ENCODE measurements around the gene TMEM273.

The TMEM273 gene

GRCh38 chr10:49113741-49114141 is 74.5 kb downstream of the TMEM273 start:
- H3K4me3 ChIP-seq (replicated peaks; ENCODE audit: low read depth, low read length) = no peak overlapping the region
- DNase-seq (ENCODE audit: extremely low read depth, low read depth) = no peak
- TF ChIP-seq CTCF (IDR thresholded peaks at IDR 0.05; ENCODE audit: low read depth, low read length, missing control alignments) = no peak

GRCh38 chr10:49112851-49113250 is 75.3 kb downstream of the TMEM273 start:
- TF ChIP-seq CTCF (IDR thresholded peaks at IDR 0.05; ENCODE audit: low read depth, low read length, missing control alignments) = no peak
- H3K4me3 ChIP-seq (replicated peaks; ENCODE audit: low read depth, low read length) = no peak overlapping the region
- no peak for DNase-seq (ENCODE audit: extremely low read depth, low read depth)

DNA sequence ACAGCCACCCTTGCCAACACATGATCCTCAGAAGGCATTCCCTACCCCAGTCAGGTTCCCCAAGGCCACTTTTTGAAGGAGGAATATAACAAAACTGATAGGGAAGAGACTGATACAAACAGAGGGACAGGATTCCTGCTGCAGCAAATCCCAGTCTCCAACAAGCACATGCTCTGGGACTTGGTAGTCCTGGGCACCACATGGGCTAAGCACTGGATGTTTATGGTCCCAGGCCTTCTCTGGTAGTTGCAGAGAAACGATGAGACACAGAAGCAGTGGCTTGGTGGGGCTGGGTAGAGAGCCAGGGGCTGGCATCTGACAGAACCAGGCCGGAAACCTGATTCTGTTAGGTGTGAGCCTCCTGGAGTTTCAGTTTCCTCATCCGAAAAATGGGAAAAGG is 76.1 kb downstream of the TMEM273 start:
- DNase-seq (ENCODE audit: extremely low read depth, low read depth) = no peak
- TF ChIP-seq CTCF (IDR thresholded peaks at IDR 0.05; ENCODE audit: low read depth, low read length, missing control alignments) = no peak
- no peak overlapping the region for H3K4me3 ChIP-seq (replicated peaks; ENCODE audit: low read depth, low read length)

- TF ChIP-seq CTCF (IDR thresholded peaks at IDR 0.05; ENCODE audit: low read depth, low read length, missing control alignments) = no peak
- DNase-seq (ENCODE audit: extremely low read depth, low read depth) = no peak
- H3K4me3 ChIP-seq (replicated peaks; ENCODE audit: low read depth, low read length) = no peak overlapping the region
Measured at GRCh38 chr10:49111320-49111698, 76.9 kb downstream of the TMEM273 start.

GRCh38 chr10:49110684-49111319 is 77.4 kb downstream of the TMEM273 start:
- no peak overlapping the region for H3K4me3 ChIP-seq (replicated peaks; ENCODE audit: low read depth, low read length)
- TF ChIP-seq CTCF (IDR thresholded peaks at IDR 0.05; ENCODE audit: low read depth, low read length, missing control alignments) = no peak
- DNase-seq (ENCODE audit: extremely low read depth, low read depth) = no peak

DNA sequence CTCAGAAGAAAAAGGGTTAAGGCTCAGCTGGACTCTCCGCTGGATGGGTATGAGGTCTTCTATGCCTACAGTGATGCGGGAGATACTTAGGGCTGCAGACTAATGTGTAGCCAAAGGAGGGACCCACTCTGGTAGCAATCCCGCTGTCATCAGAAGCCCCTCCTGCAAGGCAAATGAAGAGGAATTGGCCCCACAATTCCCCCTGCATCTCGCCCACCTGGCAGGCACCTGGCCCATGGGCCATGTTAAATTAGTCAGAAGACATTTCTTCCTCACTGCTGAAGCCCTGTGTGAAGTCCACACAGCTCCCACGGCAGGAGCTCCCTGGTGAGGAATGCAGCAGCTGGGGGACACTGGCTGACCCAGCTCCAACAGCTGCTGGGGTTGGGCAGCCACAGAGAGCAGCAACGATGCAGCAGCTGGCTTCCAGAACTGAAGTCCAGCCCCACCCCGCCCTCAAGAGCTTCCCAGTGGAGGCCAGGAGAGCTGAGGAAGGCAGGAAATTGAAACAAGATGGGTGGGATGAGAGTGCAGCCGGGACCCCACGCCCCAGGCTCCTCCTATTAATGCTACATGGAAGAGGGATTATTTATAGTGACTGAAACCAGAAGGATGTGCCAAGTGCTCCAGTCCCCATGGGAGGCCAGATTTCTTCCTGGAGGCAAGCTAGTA is 78.4 kb downstream of the TMEM273 start:
- no peak for TF ChIP-seq CTCF (IDR thresholded peaks at IDR 0.05; ENCODE audit: low read depth, low read length, missing control alignments)
- peak; percentile 79 for DNase-seq (ENCODE audit: extremely low read depth, low read depth)
- H3K4me3 ChIP-seq (replicated peaks; ENCODE audit: low read depth, low read length) = no peak overlapping the region
